NCI-H187 (cell line): ENCODE measurements around the gene RABGAP1L.
"Not testable (repeated sequence)": the region's sequence is repeated elsewhere in the genome, so short reads cannot be mapped to it uniquely, and the experiment has no call there.

ENCODE experiments used
- DNase-seq, 2 experiments: peaks; one replicate each; lab custom pipeline; 2025; lab: John Stamatoyannopoulos, UW

The RABGAP1L gene

GRCh38 chr1:174569240-174569639, 409.9 kb downstream of the RABGAP1L start:
- DNase-seq, result no peak

GRCh38 chr1:174572771-174573170, 413.5 kb downstream of the RABGAP1L start:
- no peak for DNase-seq

GRCh38 chr1:174576120-174576519, 416.8 kb downstream of the RABGAP1L start:
- DNase-seq, result not testable (repeated sequence)

- DNase-seq, result no peak
Observed at GRCh38 chr1:174577681-174578080, 418.4 kb downstream of the RABGAP1L start.

GRCh38 chr1:174580801-174581200, 421.5 kb downstream of the RABGAP1L start:
- DNase-seq, result no peak

GRCh38 chr1:174583316-174583715, 424.0 kb downstream of the RABGAP1L start:
- DNase-seq, result no peak

GRCh38 chr1:174584071-174584470, 424.8 kb downstream of the RABGAP1L start:
- DNase-seq, result no peak

- DNase-seq, result not testable (repeated sequence)
Observed at GRCh38 chr1:174588618-174589017, 429.3 kb downstream of the RABGAP1L start.

- DNase-seq, result no peak
Observed at GRCh38 chr1:174605198-174605597, 445.9 kb downstream of the RABGAP1L start.

GRCh38 chr1:174606471-174606870, 447.2 kb downstream of the RABGAP1L start:
- no peak for DNase-seq

GRCh38 chr1:174617905-174618304, 458.6 kb downstream of the RABGAP1L start:
- not testable (repeated sequence) for DNase-seq

GRCh38 chr1:174623324-174624035, 464.2 kb downstream of the RABGAP1L start:
- DNase-seq, result no peak

- no peak for DNase-seq
Observed at GRCh38 chr1:174626031-174627025, 467.0 kb downstream of the RABGAP1L start.

- no peak for DNase-seq
Observed at GRCh38 chr1:174637487-174637886, 478.2 kb downstream of the RABGAP1L start.

GRCh38 chr1:174639461-174639860, 480.1 kb downstream of the RABGAP1L start:
- DNase-seq, result no peak

GRCh38 chr1:174640783-174641182, 481.5 kb downstream of the RABGAP1L start:
- no peak for DNase-seq

- DNase-seq, result no peak
Observed at GRCh38 chr1:174642393-174642792, 483.1 kb downstream of the RABGAP1L start.

GRCh38 chr1:174643206-174643605, 483.9 kb downstream of the RABGAP1L start:
- DNase-seq, result no peak

GRCh38 chr1:174649572-174649971, 490.3 kb downstream of the RABGAP1L start:
- DNase-seq, result not testable (repeated sequence)

GRCh38 chr1:174652569-174653280, 493.4 kb downstream of the RABGAP1L start:
- no peak for DNase-seq

GRCh38 chr1:174654560-174654959, 495.2 kb downstream of the RABGAP1L start:
- no peak for DNase-seq

- no peak for DNase-seq
Observed at GRCh38 chr1:174656409-174657059, 497.2 kb downstream of the RABGAP1L start.
